Stromal cell of bone marrow (primary cell): ENCODE data around the gene NEURL1.

Experiments
- DNase-seq: peaks from one replicate; pipeline ENCODE4 v3.0.0-alpha.2; 2012; ENCODE audit warnings: low read depth

NEURL1 gene

DNA sequence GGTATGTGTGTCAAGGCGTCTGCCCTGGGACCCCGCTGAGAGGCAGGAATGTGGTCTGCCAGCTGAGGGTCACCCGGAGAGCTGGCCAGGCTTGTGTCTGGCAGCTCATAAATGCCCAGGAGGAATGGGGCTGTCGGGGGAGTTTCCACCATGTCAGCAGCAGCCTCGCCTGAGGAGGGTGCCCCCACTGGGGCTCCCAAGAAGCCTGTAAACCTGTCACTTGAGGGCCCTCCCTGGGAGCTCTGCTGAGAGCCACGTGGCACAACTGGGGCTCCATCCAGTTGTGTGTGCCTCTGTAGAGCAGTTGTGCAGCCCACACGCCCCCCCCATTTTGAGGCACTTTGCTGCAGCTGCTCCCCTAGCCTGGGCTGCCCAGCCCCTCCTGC, 70.6 kb downstream of the NEURL1 start:
- DNase-seq, result no peak

- no peak for DNase-seq
Measured at GRCh38 chr10:103564776-103565520, 71.4 kb downstream of the NEURL1 start.

DNA sequence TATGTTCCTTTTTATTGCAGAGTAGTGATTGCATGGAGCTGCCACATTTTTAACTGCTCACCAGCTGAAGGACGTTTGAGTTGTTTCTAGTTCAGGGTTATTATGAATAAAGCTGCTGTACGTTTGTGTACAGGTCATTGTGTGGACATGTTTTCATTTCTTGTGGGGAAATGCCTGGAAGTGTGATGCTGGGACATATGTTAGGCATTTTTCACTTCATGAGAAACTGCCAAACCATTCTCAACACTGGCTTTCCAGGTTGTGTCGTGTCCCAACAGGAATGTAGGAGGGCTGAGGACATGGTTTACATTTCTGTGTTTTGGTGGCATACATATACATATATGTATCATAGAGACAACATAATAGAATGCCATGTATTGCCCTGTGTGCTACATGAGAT, 73.0 kb downstream of the NEURL1 start:
- DNase-seq, result no peak

DNA sequence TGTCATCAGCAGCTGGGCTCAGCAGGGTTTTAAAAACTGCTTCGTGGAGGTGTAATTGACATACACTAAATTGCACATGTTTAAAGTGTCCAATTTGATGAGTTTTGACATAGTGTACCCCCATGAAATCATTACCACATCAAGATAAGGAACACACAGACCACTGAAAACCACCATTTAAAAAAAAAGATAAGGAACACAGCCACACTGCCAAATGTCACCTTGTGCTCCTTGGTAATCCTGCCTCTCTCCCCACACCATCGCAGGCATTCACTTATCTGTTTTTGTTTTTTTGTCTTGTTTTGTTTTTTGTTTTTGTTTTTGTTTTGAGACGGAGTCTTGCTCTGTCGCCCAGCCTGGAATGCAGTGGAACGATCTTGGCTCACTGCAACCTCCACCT, 75.0 kb downstream of the NEURL1 start:
- no peak for DNase-seq

DNA sequence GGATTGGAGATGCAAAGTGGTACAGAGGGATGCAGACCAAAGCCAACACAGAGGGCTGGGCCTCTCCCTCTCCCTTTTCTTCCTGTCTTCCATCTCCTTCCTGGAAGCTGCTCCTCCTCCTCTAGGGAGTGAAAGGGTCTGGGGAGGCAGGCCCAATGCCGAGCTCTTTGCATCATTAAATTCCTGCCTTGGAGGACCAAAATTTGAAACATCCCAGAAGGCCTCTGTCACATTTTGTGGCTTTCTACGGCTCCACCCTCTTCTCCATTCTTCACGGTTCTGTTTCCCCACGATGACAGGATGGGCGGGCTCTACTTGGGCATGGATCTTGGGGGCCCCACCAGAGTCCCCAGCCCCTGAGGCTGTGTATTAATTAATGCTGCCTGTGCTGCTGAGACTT, 76.4 kb downstream of the NEURL1 start:
- no peak for DNase-seq

DNA sequence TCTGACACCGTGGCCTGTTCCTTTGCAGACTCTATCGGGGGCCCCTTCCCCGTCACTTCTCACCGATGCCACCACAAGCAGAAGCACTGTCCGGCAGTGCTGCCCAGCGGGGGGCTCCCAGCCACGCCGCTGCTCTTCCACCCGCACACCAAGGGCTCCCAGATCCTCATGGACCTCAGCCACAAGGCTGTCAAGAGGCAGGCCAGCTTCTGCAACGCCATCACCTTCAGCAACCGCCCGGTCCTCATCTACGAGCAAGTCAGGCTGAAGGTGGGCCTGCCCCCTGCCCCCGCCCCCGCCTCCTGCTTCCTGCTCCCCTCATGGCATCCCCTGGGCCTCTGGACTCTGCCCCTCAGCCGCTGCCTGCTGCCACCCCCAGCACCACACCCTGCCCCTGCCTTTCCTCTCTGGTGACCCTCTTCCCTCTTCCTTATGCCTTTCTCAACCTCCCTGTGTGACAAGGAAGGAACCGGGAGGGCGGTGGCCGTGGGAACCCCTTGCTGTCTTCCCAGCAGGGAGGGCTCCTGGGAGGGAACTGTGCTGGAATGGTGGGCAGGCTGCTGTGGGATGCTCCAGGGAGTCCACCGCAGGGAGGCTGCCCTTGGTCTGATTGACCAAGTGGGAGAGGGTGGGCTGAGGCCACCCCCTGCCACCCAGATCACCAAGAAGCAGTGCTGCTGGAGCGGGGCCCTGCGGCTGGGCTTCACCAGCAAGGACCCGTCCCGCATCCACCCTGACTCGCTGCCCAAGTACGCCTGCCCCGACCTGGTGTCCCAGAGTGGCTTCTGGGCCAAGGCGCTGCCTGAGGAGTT, 77.5 kb downstream of the NEURL1 start:
- DNase-seq, result no peak

GRCh38 chr10:103571656-103571975, 78.1 kb downstream of the NEURL1 start:
- no peak for DNase-seq

GRCh38 chr10:103572347-103573204, 79.1 kb downstream of the NEURL1 start:
- DNase-seq, result no peak

DNA sequence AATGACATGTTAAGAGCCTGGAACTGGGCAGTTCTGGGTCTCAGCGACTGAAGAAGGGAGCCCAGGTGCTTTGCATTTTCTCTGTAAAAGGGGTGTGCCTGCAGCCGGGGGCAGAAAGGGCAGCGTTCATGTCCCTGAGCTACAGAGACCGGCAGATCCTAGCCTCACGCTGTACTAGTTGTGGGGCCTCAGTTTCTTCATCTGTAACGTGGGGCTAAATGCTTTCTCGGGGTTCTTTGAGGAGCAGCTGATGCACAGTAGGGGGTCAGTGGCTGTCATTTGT, 79.6 kb downstream of the NEURL1 start:
- no peak for DNase-seq

DNA sequence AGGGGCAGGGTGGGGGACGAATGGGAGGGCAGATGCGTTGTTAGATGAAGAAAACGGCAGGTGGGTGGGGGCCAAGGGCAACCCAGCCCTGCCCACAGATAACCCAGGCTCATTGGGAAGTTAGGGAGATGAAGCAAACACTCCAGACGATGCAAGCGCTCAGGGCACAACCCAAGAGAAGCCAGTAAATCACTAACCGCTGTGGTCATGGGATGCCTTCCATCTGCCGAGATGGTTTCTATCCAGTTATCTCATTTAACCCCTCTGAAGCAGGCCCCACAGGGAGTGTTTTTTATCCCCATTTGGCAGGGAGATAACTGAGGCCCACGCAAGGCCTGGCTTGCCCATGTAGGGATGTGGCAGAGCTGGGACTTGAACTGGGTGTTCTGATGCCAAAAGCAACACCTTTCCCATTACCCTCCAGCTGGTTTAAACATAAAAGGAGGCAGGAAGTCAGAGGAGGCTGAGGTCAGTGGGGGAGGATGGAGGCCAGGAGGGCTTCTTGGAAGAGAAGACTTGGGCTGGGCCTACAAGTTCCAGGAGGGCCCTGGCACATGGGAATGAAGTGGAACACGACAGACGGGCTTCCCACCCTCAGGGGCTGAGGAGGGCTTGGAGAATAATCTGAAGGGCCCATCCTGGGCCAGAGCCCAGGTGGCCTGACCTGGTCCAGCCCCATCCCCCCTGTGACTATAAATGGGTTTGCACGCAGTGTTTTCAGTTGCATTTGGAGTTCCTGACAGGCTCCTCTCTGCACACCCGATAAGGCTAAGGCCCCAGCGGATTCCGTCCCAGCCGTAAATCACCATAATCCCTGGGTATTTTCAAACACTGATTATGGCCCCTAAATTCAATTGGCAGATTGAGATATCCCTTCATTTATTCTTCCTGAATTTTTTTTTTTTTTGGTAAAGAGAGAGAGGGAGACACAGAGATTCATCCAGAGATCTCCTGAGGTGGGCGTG, 80.9 kb downstream of the NEURL1 start:
- no peak for DNase-seq

- DNase-seq, result no peak
Measured at GRCh38 chr10:103575416-103576075, 82.0 kb downstream of the NEURL1 start.

DNA sequence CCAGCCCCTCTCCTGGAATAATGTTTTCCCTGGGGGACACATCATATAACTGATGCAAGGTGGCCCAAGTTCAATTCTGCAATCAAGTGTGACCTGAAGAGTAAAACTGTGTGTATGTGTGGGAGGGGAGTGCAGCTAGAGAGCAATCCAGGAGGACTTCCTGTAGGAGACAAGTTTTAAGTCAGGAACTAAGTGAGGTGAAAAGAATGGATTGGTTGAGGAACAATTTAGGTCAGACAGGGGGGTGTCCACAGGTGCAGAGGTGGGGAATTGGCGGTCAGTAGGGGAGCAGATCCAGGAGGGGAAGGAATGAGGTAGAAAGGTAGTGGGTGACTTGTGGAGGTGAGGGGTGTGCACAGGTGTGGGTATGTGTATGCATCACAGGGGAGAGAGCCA, 82.6 kb downstream of the NEURL1 start:
- DNase-seq, result no peak

GRCh38 chr10:103576862-103577261, 83.4 kb downstream of the NEURL1 start:
- DNase-seq, result no peak

DNA sequence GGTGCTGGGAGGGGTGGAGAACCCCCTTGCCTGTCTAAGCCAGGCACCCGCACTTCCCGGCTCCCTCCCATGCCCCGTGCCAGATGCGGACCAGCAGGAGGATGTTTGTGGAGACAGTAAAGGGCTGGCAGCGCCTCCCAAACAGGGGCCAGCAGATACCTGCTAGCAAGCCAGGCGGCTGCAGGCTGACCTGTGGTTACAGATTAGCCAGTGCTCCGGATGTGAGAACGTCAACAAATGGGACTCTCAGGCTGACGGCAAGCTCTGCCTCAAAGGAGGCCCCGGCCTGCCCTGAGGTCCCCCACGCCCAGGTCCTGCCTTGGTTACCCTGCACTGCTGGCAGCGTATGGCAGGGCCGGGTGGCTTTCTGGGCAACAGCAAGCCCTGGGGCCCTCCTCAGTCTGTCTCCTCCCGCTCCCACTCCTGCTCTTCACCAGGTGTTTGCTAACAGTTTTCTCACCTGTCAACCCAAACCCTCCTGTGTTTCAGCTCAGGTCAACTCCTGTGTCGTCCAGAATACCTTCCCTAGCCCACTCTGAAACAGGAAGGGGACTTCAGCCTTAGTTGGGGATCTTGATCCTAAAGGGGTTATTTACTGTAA, 85.4 kb downstream of the NEURL1 start:
- no peak for DNase-seq

- DNase-seq, result no peak
Measured at GRCh38 chr10:103580011-103580410, 86.5 kb downstream of the NEURL1 start.

- DNase-seq, result no peak
Measured at GRCh38 chr10:103580430-103580829, 86.9 kb downstream of the NEURL1 start.

DNA sequence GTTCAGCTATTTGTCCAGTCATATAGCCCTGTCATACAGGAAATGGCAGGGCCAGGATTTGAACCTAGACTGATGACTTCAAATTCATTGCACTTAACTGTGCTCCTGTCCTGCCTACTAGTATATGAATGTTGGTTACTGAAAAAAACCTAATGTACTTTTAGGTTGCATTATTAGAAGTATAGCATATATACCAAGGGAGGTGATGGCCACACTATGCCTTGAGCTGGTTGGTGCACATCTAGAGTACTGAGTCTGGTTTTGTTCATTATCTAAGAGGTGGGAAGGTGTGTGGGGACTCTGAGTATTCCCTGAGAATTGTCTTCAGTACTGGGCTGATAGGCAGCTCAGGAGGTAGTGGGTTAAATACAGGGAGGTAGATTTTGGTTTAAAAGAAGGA, 88.0 kb downstream of the NEURL1 start:
- no peak for DNase-seq

DNA sequence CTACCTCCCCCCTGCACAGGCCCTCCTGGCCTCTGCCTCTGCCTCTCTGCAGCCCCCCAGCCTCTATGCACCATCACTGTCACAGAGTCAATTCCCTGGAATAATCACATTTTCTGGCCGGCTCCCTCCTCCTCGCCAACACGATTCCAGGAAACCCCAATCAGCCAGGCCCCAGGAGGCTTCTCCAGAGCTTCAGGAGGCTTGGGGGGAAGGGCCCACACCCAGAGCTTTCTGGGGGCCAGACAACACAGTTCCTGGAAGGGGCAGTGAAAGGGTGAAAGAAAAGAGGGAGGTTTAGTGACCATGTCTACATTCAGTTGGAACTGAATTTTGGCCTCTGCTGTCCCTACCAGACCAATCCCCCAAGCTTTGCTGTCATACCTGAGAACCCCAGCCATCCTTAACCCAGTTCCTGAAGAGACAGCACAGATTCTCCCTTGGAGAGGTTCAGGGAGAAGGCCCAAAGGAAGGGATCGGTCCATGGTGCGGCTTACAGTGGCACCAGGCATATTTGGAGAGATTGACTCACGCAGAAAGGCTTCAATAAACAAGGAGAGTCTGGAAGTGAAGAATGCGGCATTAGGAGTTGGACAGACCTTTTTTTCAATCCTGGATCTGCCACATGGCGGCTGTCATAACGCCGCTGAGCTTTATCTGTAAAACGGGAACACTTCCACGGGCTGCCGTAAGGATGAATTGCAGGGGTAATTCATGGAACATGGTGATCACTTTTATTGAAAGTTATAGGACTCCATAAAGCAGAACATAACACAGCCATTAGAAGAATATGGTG, 89.0 kb downstream of the NEURL1 start:
- DNase-seq, result no peak

GRCh38 chr10:103583871-103584215, 90.3 kb downstream of the NEURL1 start:
- DNase-seq, result no peak
